PC-3 (cell line): ENCODE results near the gene SLC1A2.

Source experiments
- CTCF ChIP-seq: fragments of 300-600 bp; sonication (generic); conservative IDR thresholded peaks from 2 replicates; pipeline ENCODE4 v1.5.1; 2017; ENCODE audit warnings: antibody characterized with exemption, low read depth, mild to moderate bottlenecking, low read length
- EZH2phosphoT487 ChIP-seq: fragments of 300-600 bp; sonication (generic); IDR thresholded peaks from 2 replicates; pipeline ENCODE4 v1.6.1; 2018; ENCODE audit warnings: mild to moderate bottlenecking, antibody characterized with exemption, low read length, borderline replicate concordance

- TF ChIP-seq CTCF (no peak), EZH2phosphoT487 (no peak)
Measured at GRCh38 chr11:35393098-35393497, 26.3 kb downstream of the SLC1A2 start.
